Right lobe of liver (tissue), 6 donors: ENCODE results near the gene HK1. TPM values are rescaled to one million over a fixed set of nuclear protein-coding genes. Genes with fewer than 3 reads are reported as not detected.

Experiments
- ATAC-seq, 4 donors: fragments of 200-7000 bp; cut with Tn5 transposase; one replicate each; pipeline ENCODE4 v1.9.1; 2020; ENCODE audit warnings: mild to moderate bottlenecking in 4 of 4, moderate library complexity in 4 of 4
- DNase-seq, 3 donors: peaks; one replicate each; pipeline ENCODE4 v3.0.0-alpha.2; 2020
- H3K27ac ChIP-seq, 3 donors: fragments of 200-600 bp; one replicate each; pipeline ENCODE4 v1.8.0; 2022
- H3K27me3 ChIP-seq, 2 donors: fragments of 200-600 bp; one replicate each; pipeline ENCODE4 v1.8.0; 2022
- H3K36me3 ChIP-seq, 4 donors: fragments of 200-600 bp; sonication (generic) in 1 of 4; one replicate each; pipeline versions ENCODE4 v1.5.1 to v1.8.0; 2017 to 2022; ENCODE audit warnings: control low read depth in 1 of 4
- H3K4me1 ChIP-seq, 4 donors: fragments of 200-600 bp; sonication (generic) in 1 of 4; one replicate each; pipeline versions ENCODE4 v1.5.1 to v1.8.0; 2017 to 2022; ENCODE audit warnings: control low read depth in 1 of 4
- H3K4me3 ChIP-seq, 3 donors: fragments of 200-600 bp; one replicate each; pipeline ENCODE4 v1.8.0; 2022
- H3K9me3 ChIP-seq, 4 donors: fragments of 200-600 bp; sonication (generic) in 1 of 4; one replicate each; pipeline versions ENCODE4 v1.5.1 to v1.8.0; 2017 to 2022; ENCODE audit warnings: control low read depth in 1 of 4
- CTCF ChIP-seq, 4 donors: fragments of 200-600 bp in 3 of 4; fragments of 450-650 bp in 1 of 4; IDR thresholded peaks; one replicate each; pipeline versions ENCODE4 v1.5.1 to v1.8.0; 2016 to 2022; ENCODE audit warnings: antibody characterized with exemption in 4 of 4, mild to moderate bottlenecking in 2 of 4
- POLR2A ChIP-seq: fragments of 450-650 bp; IDR thresholded peaks from one replicate; pipeline ENCODE4 v1.6.1; 2017; ENCODE audit warnings: antibody characterized with exemption, mild to moderate bottlenecking
- WGBS: methylation state at CpG from one replicate; pipeline ENCODE4 v1.1.6; 2018; ENCODE audit warnings: low coverage, low lambda C conversion rate; ENCODE audit not compliant: insufficient coverage; ENCODE audit errors: missing lambda C conversion rate; 5-methylcytosine and 5-hydroxymethylcytosine counted together
- intact Hi-C, 2 donors: fragments of 100-400 bp; cut with DNase I; formaldehyde crosslinking; loops; one replicate each; pipeline versions ENCODE4 v1.11.2 to v1.14.1; 2022
- total RNA-seq, 6 experiments: library from RNA; depleted of rRNA in 2 of 6; stranded (reverse); fragments of >200 nt in 2 of 6; fragmentation: NEBNext Ultra II Directional in 3 of 6; extraction: Animal tissue kit (Norgen Biotek cat#: 25700) in 3 of 6; gene quantifications; one replicate each; pipeline versions ENCODE4 v1.1.0 to v1.2.4, GENCODE V29; 2016 to 2023
- donor health status: DM: no; HTN: yes; CAD: no.
- donor health status: DM: no; HTN: no; CAD: no.
- donor health status: DM: no; HTN: no; CAD: no.
- donor health status: DM: no; HTN: yes; CAD: no.
- donor health status: DM: no; HTN: yes; CAD: no.

Gene HK1
- total RNA-seq, 6 experiments from 2014 or later: 4.2 to 28.0 (median 7.2) TPM

DNA sequence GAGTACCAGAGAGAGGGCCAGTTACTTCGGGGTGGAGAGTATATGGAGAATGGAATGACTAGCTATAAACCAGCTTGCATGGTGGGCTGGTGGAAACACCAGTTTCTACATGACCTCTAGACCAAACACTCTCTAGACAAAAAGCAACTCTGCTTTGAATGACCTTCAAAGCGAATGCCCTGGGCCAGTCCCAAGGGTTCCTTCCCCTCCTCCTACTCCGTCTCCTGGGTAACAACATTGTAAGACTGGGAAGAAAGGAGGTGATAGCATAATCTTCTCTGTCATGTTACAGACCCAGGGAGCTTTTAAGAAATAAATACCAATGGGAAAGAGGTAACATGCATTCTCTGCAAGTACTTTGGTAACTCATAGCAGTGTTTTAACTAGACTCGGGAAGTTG is 7.4 kb downstream of the HK1 start:
- no peaks in the 10 kb centered on the region for H3K9me3 ChIP-seq
- WGBS: 66% methylated on average over 3 of the region's 4 CpGs
- intact Hi-C loops: no loop called here
- DNase-seq (no peak), ATAC-seq (no peak)
- no peaks in the 10 kb centered on the region for H3K36me3 ChIP-seq
- H3K4me1 ChIP-seq: no peaks in the 10 kb centered on the region
- no peak overlapping the region for H3K4me3 ChIP-seq
- no peak for TF ChIP-seq POLR2A
- TF ChIP-seq CTCF (IDR thresholded peaks at IDR 0.05): no peak
- H3K27me3 ChIP-seq: no peaks in the 10 kb centered on the region
- no peak overlapping the region for H3K27ac ChIP-seq

DNA sequence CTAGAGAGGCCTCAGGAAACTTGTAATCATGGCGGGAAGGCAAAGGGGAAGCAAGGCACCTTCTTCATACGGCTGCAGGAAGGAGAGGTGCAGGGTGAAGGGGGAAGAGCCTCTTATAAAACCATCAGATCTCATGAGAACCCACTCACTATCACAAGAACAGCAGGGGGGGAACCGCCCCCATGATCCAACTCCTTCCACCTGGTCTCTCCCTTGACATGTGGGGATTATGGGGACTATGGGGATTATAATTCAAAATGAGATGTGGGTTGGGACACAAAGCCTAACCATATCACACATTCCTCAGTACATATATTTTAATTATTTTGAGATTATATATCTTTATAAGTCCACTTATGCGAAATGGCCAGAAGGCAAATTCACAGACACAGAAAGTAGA is 8.9 kb downstream of the HK1 start:
- no peaks in the 10 kb centered on the region for H3K4me1 ChIP-seq
- H3K9me3 ChIP-seq: no peaks in the 10 kb centered on the region
- no peak for TF ChIP-seq CTCF (IDR thresholded peaks at IDR 0.05)
- TF ChIP-seq POLR2A: no peak
- H3K27me3 ChIP-seq: no peaks in the 10 kb centered on the region
- no peak for ATAC-seq
- DNase-seq: no peak
- WGBS: 71% methylated on average over 3 of the region's 4 CpGs
- intact Hi-C loops: no loop called here
- no peak overlapping the region for H3K27ac ChIP-seq
- H3K36me3 ChIP-seq: no peaks in the 10 kb centered on the region
- no peak overlapping the region for H3K4me3 ChIP-seq

- ATAC-seq (no peak), DNase-seq (no peak)
- Histone ChIP-seq H3K36me3 (no peaks in the 10 kb centered on the region), H3K4me1 (no peaks in the 10 kb centered on the region), H3K4me3 (no peak overlapping the region), H3K27ac (no peak overlapping the region), H3K9me3 (no peaks in the 10 kb centered on the region), H3K27me3 (no peaks in the 10 kb centered on the region)
- intact Hi-C loops: no loop called here
- no peak for TF ChIP-seq POLR2A
- TF ChIP-seq CTCF (IDR thresholded peaks at IDR 0.05): no peak
- WGBS: no CpG with 5 or more reads among the region's 4 CpGs
Measured at GRCh38 chr10:69290993-69291392, 12.7 kb downstream of the HK1 start.

- TF ChIP-seq CTCF (IDR thresholded peaks at IDR 0.05): no peak
- TF ChIP-seq POLR2A: no peak
- Histone ChIP-seq H3K36me3 (no peaks in the 10 kb centered on the region), H3K4me3 (no peak overlapping the region), H3K9me3 (no peaks in the 10 kb centered on the region), H3K4me1 (no peaks in the 10 kb centered on the region), H3K27ac (no peak overlapping the region), H3K27me3 (no peaks in the 10 kb centered on the region)
- ATAC-seq: no peak
- WGBS: 48% methylated on average over 3 of the region's 3 CpGs
- DNase-seq: no peak
- intact Hi-C loops: no loop called here
Measured at GRCh38 chr10:69292459-69292858, 14.2 kb downstream of the HK1 start.

GRCh38 chr10:69295027-69295636 is 16.8 kb downstream of the HK1 start:
- Histone ChIP-seq H3K27ac (no peak overlapping the region), H3K36me3 (no peaks in the 10 kb centered on the region), H3K9me3 (no peaks in the 10 kb centered on the region), H3K27me3 (no peaks in the 10 kb centered on the region), H3K4me3 (no peak overlapping the region), H3K4me1 (no peaks in the 10 kb centered on the region)
- DNase-seq: no peak
- intact Hi-C loops: no loop called here
- ATAC-seq: no peak
- TF ChIP-seq CTCF (IDR thresholded peaks at IDR 0.05): no peak
- TF ChIP-seq POLR2A: no peak
- 67% methylated on average over 5 of the region's 11 CpGs for WGBS
